NT2/D1 (cell line): ENCODE results near the gene COL9A1.

Experiments
- DNase-seq: peaks from one replicate; pipeline ENCODE4 v3.0.0-alpha.2; 2011; ENCODE audit warnings: low read depth, low spot score
- H3K27me3 ChIP-seq: 2 replicates; pipeline ENCODE4 v1.6.0; 2011; ENCODE audit warnings: mild to moderate bottlenecking; ENCODE audit not compliant: insufficient read length, insufficient read depth
- H3K36me3 ChIP-seq: 2 replicates; pipeline ENCODE4 v1.6.1; 2011; ENCODE audit warnings: mild to moderate bottlenecking, low read length, mixed read lengths; ENCODE audit not compliant: insufficient read depth, insufficient read length
- H3K4me1 ChIP-seq: 2 replicates; pipeline ENCODE4 v1.5.1; 2011; ENCODE audit not compliant: insufficient read depth, insufficient read length
- H3K4me3 ChIP-seq: 2 replicates; pipeline ENCODE4 v1.5.1; 2011; ENCODE audit warnings: low read depth; ENCODE audit not compliant: insufficient read length
- H3K9ac ChIP-seq: 2 replicates; pipeline ENCODE4 v1.6.0; 2011; ENCODE audit warnings: low read depth; ENCODE audit not compliant: insufficient read length
- H3K9me3 ChIP-seq: 2 replicates; pipeline ENCODE4 v1.5.1; 2011; ENCODE audit warnings: mild to moderate bottlenecking, low read length; ENCODE audit not compliant: insufficient read depth
- SUZ12 ChIP-seq: IDR thresholded peaks from 2 replicates; pipeline ENCODE4 v1.6.1; 2011; ENCODE audit not compliant: insufficient read length, insufficient read depth; ENCODE audit errors: extremely low read depth
- YY1 ChIP-seq: IDR thresholded peaks from 2 replicates; pipeline ENCODE4 v1.6.1; 2011; ENCODE audit not compliant: insufficient read length, insufficient read depth
- ZNF274 ChIP-seq: IDR thresholded peaks from 2 replicates; pipeline ENCODE4 v1.6.1; 2011; ENCODE audit warnings: mild to moderate bottlenecking, low read depth, low read length

The COL9A1 gene

DNA sequence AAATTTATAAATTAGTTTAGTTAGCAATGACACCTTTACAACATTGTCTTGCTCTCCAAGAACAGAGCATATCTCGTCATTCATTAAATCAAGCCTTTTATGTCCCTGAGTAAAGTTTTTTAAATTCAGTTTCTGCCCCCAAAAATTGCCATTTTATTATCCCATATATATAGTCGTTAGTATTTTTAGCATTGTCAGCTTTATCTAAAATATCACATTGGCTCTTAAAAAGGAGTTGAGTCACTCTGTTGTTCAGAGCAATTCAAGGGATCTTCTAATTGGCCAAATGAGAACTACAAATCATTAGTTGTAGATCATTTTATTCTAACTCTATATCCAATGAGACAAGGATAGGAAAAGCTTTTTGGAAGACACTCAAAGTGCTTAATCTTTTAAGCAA, 127.1 kb downstream of the COL9A1 start:
- TF ChIP-seq YY1 (no peak), SUZ12 (no peak), ZNF274 (no peak)
- H3K9me3 ChIP-seq = no peaks in the 10 kb centered on the region
- no peaks in the 10 kb centered on the region for H3K27me3 ChIP-seq
- H3K4me1 ChIP-seq = no peaks in the 10 kb centered on the region
- DNase-seq = no peak
- no peaks in the 10 kb centered on the region for H3K36me3 ChIP-seq
- no peak overlapping the region for H3K4me3 ChIP-seq
- no peak overlapping the region for H3K9ac ChIP-seq

DNA sequence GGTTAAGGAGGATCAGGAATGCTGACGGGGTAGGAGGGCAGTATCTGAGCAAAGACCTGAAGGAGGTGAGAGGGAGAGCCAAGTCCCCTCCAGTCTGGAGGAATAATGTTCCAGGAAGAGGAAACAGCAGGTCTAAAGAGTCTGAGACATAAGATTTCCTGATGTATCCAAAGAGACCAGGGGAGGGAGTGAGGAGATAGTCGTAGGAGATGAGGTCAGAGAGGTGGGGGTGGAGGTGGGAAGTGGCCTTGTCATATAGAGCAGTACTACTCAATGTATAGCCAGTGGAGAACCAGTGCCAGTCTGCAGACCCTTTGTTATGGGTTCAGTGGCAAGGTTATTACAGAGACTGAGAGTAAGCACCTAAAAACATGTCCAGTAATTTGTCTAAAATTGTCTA, 130.6 kb downstream of the COL9A1 start:
- Histone ChIP-seq H3K9ac (no peak overlapping the region), H3K4me3 (no peak overlapping the region), H3K9me3 (no peaks in the 10 kb centered on the region), H3K27me3 (no peaks in the 10 kb centered on the region), H3K4me1 (no peaks in the 10 kb centered on the region), H3K36me3 (no peaks in the 10 kb centered on the region)
- DNase-seq = no peak
- TF ChIP-seq YY1 = no peak
- TF ChIP-seq ZNF274 = no peak
- no peak for TF ChIP-seq SUZ12

DNA sequence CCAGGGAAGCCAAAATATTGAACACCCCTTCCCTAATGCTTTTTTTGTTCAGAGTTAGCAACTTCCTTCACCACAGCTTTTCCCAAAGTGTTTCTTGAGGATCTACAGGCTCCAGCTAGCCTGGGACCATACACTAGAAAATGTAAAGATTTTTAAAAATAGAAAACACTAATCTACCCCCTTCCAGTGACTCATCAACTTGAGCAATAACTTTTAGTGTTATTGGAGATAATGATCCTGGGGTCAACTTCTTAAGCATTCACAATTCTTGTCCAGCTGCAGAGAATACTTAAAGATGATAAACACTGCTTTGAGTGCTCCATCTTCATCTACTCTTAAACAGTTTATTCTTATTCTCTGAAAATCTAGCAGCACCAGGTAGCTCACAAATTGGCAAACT, 131.6 kb downstream of the COL9A1 start:
- Histone ChIP-seq H3K36me3 (no peaks in the 10 kb centered on the region), H3K4me3 (no peak overlapping the region), H3K27me3 (no peaks in the 10 kb centered on the region), H3K4me1 (no peaks in the 10 kb centered on the region), H3K9me3 (no peaks in the 10 kb centered on the region), H3K9ac (no peak overlapping the region)
- TF ChIP-seq SUZ12 = no peak
- no peak for TF ChIP-seq YY1
- TF ChIP-seq ZNF274 = no peak
- no peak for DNase-seq

DNA sequence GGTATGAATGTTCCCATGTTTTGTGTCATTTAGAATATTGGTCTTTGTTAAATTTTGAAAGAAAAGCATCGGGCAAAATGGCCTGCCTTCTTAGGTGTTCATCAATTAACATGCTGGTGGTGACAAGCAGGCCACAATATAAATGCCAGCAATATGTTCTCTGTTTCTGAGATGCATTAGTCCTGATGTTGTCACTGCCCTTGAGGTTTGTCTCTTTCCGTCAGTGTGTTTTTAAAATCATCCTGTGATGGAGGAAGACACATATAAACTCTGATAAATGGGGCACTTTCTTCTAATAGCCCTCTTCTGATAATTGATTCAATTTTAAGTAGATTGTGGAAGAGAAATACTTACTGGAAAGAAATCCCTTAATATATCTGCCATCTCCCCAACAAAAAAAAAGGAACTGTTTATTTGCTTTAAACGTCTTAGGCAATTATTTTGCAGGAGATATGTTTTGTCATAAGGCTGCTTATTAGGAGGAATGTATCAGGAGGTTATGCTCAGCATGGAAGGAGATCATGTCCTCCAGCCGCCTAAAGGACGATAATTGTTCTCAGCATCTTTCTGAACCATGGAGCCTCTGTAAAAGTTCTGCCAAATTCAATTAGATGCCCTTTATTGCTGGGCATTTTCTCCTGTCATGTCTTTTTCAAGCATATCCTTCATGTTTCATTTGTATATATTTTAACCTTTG, 134.1 kb downstream of the COL9A1 start:
- H3K36me3 ChIP-seq = no peaks in the 10 kb centered on the region
- no peaks in the 10 kb centered on the region for H3K27me3 ChIP-seq
- DNase-seq = no peak
- H3K9ac ChIP-seq = no peak overlapping the region
- no peaks in the 10 kb centered on the region for H3K4me1 ChIP-seq
- H3K9me3 ChIP-seq = no peaks in the 10 kb centered on the region
- TF ChIP-seq YY1 (no peak), SUZ12 (no peak), ZNF274 (no peak)
- H3K4me3 ChIP-seq = no peak overlapping the region
